ENCODE data around the gene TRPC6.

Gene TRPC6

GRCh38 chr11:101583251-101584128 lies at the start of gene TRPC6:
TSS of gene TRPC6 (minus strand) at chr11:101584007. CDS start at chr11:101583503, 504 bp downstream.
- DNase-seq = no peak

DNA sequence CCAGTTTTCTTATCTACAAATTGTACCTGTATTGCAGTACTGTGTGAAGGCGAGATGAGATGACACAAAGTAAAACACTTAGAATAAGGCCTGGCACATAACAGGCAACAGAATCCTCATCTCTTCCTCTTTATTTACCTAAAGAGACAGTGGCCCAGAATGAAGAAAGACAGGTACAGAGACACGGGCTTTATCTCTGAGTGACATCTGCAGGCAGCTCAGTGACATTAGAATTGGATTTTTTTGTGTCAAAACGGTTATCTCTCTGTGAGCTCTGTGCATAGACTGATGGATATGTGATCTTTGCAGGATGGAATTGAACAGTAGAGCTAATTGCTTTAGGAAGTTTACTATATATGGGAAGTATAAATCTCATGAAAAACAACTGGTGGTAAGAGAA lies 36.2 kb upstream of the TRPC6 start:
- no peak for DNase-seq

GRCh38 chr11:101618709-101619108 lies 34.9 kb upstream of the TRPC6 start:
- DNase-seq = no peak

- DNase-seq = no peak
Measured at GRCh38 chr11:101617735-101618332, 34.0 kb upstream of the TRPC6 start.

DNA sequence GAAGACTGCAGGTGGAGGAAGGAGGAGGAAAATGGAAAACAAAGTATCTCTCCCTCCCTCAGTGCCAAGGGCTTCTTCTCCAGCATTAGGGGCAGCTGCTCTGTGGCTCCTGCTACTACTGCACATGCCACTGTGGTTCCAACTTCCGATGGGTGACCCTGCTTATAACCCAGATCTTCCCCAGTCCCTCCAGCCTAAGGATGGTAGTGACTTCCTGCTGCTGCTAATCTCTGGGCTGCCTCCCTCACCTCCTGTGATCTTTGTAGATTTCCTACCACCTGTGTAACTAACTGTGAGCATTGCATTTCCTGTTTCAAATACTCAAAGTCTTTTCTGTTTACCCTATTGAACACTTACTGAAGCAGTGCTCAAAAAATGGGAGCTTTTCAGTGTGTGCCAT lies 28.7 kb upstream of the TRPC6 start:
- no peak for DNase-seq

GRCh38 chr11:101600924-101601323 lies 17.1 kb upstream of the TRPC6 start:
- no peak for DNase-seq

DNA sequence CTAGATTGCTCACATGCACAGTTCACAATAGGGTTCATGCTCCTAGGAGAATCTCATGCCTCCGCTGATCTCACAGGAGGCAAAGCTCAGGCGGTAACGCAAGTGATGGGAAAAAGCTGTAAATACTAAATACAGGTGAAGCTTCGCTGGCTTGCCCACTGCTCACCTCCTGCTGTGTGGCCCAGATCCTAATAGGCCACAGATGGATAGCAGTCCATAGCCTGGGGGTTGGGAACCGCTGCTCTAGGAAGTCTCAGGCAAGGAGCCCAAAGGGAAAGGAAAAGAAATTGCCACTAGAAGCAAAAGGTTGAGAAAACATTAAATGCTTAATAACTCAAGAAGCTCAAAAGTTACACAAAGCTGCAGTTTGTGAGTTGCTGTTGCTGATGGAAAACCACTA lies 3.2 kb upstream of the TRPC6 start:
- no peak for DNase-seq

- DNase-seq = no peak
Measured at GRCh38 chr11:101584655-101585054, 848 bp upstream of the TRPC6 start.

GRCh38 chr11:101584129-101584515 lies 315 bp upstream of the TRPC6 start:
- no peak for DNase-seq

- no peak for DNase-seq
Measured at GRCh38 chr11:101582989-101583250, 887 bp downstream of the TRPC6 start.

- no peak for DNase-seq
Measured at GRCh38 chr11:101582236-101582988, 1.4 kb downstream of the TRPC6 start.

DNA sequence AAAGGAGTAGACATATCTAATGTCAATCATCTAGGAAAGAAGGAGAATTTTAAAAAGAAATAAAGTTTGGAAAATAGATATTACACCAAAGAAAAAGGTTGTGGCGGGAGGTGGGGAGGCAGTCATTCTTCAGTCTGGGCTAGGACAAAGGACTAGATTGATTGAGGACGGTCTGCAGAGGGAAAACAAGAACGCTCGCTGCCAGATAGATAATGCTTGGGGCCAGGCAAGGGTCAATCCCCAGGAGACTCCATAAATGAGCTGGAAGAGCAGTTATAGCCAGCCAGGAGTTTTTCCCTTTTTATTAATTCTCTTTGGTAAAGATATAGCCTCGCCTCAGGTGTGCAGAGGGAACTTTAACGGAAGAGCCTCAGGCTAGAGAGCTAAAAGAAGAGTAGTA lies 6.3 kb downstream of the TRPC6 start:
- no peak for DNase-seq

DNA sequence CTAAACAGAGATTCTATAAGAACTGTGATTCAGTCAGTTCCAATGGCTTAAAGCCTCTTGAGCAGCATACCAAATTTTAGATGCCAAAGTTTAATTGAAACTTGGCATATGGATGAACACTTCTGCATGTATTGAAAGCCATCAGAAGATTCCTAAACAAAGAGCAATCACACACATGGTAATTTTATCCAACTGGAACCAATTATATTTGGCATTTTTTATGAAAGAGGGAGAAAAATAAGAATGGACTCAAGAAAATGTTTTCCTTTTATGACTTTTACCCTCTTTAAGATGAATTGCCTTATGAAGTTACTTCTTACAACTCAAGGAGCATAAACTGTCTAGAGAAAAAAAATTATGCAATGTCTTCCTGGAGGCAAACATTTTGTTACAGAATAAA lies 7.4 kb downstream of the TRPC6 start:
- DNase-seq = no peak

- no peak for DNase-seq
Measured at GRCh38 chr11:101574886-101575285, 8.9 kb downstream of the TRPC6 start.

GRCh38 chr11:101567071-101567470 lies 16.7 kb downstream of the TRPC6 start:
- no peak for DNase-seq

GRCh38 chr11:101566626-101567025 lies 17.2 kb downstream of the TRPC6 start:
- no peak for DNase-seq

DNA sequence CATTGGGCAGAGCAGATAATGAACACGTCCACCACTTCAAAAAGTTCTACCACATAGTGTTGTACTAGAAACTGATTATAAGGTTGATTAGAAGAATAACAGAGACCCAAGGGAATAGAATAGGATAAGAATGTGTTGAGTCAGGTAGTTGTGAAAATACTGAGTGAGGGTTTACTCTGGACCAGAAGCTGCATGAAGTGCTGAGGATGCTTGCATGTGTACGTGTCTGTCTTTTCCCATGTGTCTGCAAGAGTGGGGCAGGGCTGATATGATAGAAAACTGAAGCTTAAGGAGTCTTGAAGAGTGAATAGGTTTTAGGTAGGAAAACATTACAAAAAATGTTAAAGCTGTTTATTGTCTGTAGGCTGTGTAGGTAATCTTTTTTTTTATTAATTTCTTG lies 20.6 kb downstream of the TRPC6 start:
- DNase-seq = no peak

DNA sequence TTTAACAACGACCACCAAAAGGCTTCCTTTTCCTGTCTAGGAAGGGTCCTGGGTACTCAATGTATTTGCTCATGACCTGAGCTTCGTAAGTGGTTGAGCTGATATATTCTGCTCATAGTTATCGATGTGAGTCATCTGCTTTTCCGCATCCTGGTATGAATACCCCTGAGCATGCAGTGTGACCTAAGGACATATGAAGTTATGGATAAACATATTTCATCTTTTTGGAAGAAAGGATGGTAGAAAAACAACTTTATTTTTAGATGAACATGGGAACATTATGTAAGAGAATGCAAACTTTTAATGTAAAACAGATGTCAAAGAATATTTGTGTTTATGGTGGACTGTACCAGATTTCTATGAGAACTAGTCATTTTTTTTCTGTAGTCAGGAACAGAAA lies 28.4 kb downstream of the TRPC6 start:
- no peak for DNase-seq

DNA sequence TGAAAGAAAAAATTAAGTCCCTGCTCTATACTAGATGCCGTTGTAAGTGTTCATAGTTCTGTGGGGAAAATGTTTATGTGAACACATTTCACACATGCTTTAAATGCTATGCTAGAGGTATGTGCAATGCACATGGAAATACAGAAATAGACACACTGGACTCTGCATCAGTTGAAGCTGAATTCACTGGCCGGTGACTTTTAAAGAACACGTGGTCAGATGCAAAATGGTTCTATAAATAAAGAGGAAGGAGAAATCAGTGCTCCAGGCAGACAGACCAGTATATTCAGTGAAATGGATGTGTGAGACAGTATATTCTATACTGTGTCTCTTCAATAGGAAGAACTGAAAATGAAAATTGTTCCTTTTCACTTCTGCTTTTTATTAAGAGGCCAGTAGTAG lies 29.9 kb downstream of the TRPC6 start:
- no peak for DNase-seq

DNA sequence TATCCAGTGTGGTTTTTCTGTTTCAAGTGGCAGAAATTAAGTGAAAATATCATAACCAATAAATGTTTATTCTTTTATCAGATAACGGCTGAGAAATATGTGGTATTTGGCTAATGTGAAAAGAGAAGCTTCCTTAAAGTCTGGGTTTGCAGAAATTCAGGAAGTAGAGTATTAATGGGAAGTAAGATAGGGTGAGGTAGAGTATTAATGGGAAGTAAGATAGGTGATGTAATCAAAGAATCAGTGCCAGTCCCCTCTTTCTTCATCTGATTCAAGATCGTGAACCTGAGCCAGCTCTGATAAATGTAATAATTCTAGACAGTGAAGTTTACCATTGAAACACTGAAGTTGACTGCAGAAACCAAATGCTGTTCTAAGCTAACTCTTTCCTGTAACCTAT lies 30.9 kb downstream of the TRPC6 start:
- DNase-seq = no peak

DNA sequence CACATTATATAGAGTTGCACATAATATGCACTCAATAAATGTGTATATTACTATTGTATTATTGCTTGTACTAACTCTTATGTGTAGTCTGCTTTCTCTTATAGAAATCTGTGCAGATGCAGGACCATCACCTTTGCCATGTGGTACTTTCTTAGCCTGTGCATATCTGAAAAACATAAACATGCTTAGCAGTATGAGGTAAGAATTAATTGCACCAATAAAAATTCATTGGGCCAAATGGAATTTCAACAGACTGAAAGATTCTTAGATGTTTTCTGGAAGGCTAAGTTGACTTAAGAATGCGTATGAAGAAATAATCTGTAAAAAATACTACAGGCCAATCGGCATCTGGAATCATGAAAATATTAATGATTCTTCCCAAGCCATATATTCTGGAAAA lies 55.3 kb downstream of the TRPC6 start:
- DNase-seq = no peak

- DNase-seq = no peak
Measured at GRCh38 chr11:101523634-101524260, 60.1 kb downstream of the TRPC6 start.

GRCh38 chr11:101523193-101523592 lies 60.6 kb downstream of the TRPC6 start:
- no peak for DNase-seq

GRCh38 chr11:101521821-101522220 lies 62.0 kb downstream of the TRPC6 start:
- no peak for DNase-seq
